ENCODE data around the gene PALLD. TPM values are rescaled to one million over a fixed set of nuclear protein-coding genes. Genes with fewer than 3 reads are reported as not detected.

Gene PALLD
- total RNA-seq, 1 experiment from 2014 or later: 18.3 TPM

DNA sequence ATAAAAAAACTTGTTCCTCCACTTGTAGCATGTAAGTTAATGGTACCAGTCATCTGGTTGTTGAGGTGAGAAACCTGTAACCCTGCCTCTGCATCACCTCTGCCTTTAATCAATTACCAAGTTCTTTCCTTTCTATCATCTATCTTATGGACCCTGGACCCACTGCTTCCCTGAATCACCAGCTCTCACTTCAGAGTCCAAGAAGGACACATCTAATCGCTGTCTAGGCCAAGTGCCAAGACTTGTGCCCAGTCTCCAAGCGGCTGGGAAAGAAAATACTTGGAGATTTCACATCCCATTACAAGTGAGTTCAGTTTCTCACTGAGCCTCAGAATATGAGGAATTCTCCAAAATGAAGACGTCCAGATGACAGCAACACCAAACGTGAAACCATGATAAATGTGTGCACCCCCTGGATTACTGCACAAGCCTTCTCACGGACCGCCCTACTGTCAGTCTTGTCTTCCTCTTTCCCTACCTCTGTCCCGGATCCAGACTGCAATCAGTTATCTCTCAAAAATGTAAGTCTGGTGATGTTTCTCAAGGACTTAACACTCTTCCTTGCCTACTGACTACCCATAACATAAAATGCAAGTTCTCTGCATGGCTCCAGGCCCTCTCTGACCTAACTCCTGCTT lies 10.4 kb downstream of the PALLD start:
- Histone ChIP-seq H3K9ac (ENCODE audit: extremely low read depth, insufficient read length, low read length) (no peak overlapping the region), H4K8ac (replicated peaks; ENCODE audit: insufficient read length, low read depth, low read length) (no peak overlapping the region), H3K56ac (ENCODE audit: insufficient read length, low read depth, low read length) (no peak overlapping the region), H3T11ph (ENCODE audit: low read length) (no peak overlapping the region), H3K18ac (ENCODE audit: insufficient read length, low read depth, low read length) (no peak overlapping the region), H2BK15ac (ENCODE audit: low read depth, low read length) (no peak overlapping the region), H2BK5ac (ENCODE audit: insufficient read length, low read length) (no peak overlapping the region), H3K23me2 (ENCODE audit: insufficient read length, low read depth, low read length, poor library complexity, severe bottlenecking) (no peaks in the 10 kb centered on the region), H2BK120ac (ENCODE audit: low read depth, low read length, poor library complexity, severe bottlenecking) (no peak overlapping the region), H3K27me3 (ENCODE audit: insufficient read depth, low read length) (no peaks in the 10 kb centered on the region), H4K20me1 (ENCODE audit: control insufficient read depth, insufficient read depth, insufficient read length) (no peaks in the 10 kb centered on the region), H2BK20ac (ENCODE audit: low read depth, low read length, poor library complexity, severe bottlenecking) (no peak overlapping the region), H3K79me1 (ENCODE audit: insufficient read depth, low read depth, low read length, poor library complexity, severe bottlenecking) (no peaks in the 10 kb centered on the region), H2AFZ (ENCODE audit: low read length) (no peak overlapping the region), H2AK5ac (ENCODE audit: insufficient read length, low read length) (no peak overlapping the region), H4K5ac (ENCODE audit: insufficient read length, low read depth, low read length) (no peak overlapping the region), H3K79me2 (ENCODE audit: insufficient read depth, low read length) (no peaks in the 10 kb centered on the region), H4K91ac (ENCODE audit: insufficient read length, low read depth, low read length) (no peak overlapping the region), H3K9me3 (ENCODE audit: control insufficient read depth, low read depth, low read length) (no peaks in the 10 kb centered on the region), H3K14ac (ENCODE audit: insufficient read depth, low read length) (no peak overlapping the region), H3K23ac (ENCODE audit: insufficient read length, low read depth, low read length) (no peak overlapping the region), H3K4me1 (ENCODE audit: insufficient read depth, low read length) (no peaks in the 10 kb centered on the region), H3K4ac (ENCODE audit: low read depth, low read length) (no peak overlapping the region), H3K27ac (ENCODE audit: insufficient read length, low read depth, low read length) (no peak overlapping the region), H2BK12ac (ENCODE audit: insufficient read length, low read depth, low read length) (no peak overlapping the region), H3K4me2 (ENCODE audit: insufficient read depth, insufficient read length, low read length) (no peak overlapping the region)
- Mint-ChIP-seq H3K27me3 (ENCODE audit: low read depth) (no peaks in the 10 kb centered on the region), H3K27ac (no peak overlapping the region), H3K36me3 (ENCODE audit: insufficient read depth in 1 of 3, low read depth in 3 of 3) (no peaks in the 10 kb centered on the region), H3K4me1 (no peaks in the 10 kb centered on the region), H3K9me3 (no peaks in the 10 kb centered on the region), H3K4me3 (no peak overlapping the region)
- WGBS (ENCODE audit: extremely low coverage, insufficient read length, low lambda C conversion rate): no CpG with 5 or more reads among the region's 7 CpGs
- no peak for DNase-seq
- TF ChIP-seq, protein P1, sequence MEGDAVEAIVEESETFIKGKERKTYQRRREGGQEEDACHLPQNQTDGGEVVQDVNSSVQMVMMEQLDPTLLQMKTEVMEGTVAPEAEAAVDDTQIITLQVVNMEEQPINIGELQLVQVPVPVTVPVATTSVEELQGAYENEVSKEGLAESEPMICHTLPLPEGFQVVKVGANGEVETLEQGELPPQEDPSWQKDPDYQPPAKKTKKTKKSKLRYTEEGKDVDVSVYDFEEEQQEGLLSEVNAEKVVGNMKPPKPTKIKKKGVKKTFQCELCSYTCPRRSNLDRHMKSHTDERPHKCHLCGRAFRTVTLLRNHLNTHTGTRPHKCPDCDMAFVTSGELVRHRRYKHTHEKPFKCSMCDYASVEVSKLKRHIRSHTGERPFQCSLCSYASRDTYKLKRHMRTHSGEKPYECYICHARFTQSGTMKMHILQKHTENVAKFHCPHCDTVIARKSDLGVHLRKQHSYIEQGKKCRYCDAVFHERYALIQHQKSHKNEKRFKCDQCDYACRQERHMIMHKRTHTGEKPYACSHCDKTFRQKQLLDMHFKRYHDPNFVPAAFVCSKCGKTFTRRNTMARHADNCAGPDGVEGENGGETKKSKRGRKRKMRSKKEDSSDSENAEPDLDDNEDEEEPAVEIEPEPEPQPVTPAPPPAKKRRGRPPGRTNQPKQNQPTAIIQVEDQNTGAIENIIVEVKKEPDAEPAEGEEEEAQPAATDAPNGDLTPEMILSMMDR (conservative IDR thresholded peaks at IDR 0.05): no peak

Data from H9 (cell line).